Endothelial cell of umbilical vein (primary cell): ENCODE data around the gene NSG2. TPM values are rescaled to one million over a fixed set of nuclear protein-coding genes. Genes with fewer than 3 reads are reported as not detected.

Experiments used
- BruUV-seq: library from RNA; stranded (reverse); fragments of 400-500 nt; replicated peaks from 2 replicates; lab custom pipeline; 2021; lab: Mats Ljungman, UMichigan
- CTCF ChIA-PET: fragments of 300-600, 350-600 bp; sonication (Branson Sonifier 250); formaldehyde crosslinking; loops from one replicate; lab custom pipeline; 2021; ENCODE audit warnings: antibody characterized with exemption, inconsistent platforms; lab: Charles Lee
- POLR2A ChIA-PET: fragments of 300-600, 350-600 bp; sonication (Branson Sonifier 250); formaldehyde crosslinking; loops from one replicate; lab custom pipeline; 2021; ENCODE audit warnings: antibody characterized with exemption, inconsistent platforms; lab: Charles Lee
- DNase-seq: peaks from one replicate; pipeline ENCODE4 v3.0.0-alpha.2; 2011; ENCODE audit warnings: low read depth, low spot score
- FAIRE-seq: peaks from 2 replicates; lab custom pipeline; 2011; peaks lifted over from hg19 to GRCh38; lab: Jason Lieb, UNC
- H2AFZ ChIP-seq: 2 replicates; pipeline ENCODE4 v1.6.0; 2012; ENCODE audit warnings: low read depth, low read length, control low read depth, inconsistent platforms
- H3K27ac ChIP-seq: 2 replicates; pipeline ENCODE4 v1.5.1; 2011; ENCODE audit warnings: low read depth, mild to moderate bottlenecking, control low read depth, low read length, moderate library complexity; ENCODE audit not compliant: insufficient read depth
- H3K27me3 ChIP-seq, 2 experiments: 2 replicates each; pipeline versions ENCODE4 v1.6.0 to v1.6.1; 2011; ENCODE audit warnings: low read length in 2 of 2, mixed read lengths in 1 of 2; ENCODE audit not compliant: control insufficient read depth in 2 of 2, insufficient read depth in 2 of 2
- H3K36me3 ChIP-seq, 2 experiments: 2 replicates in 1 of 2; 3 replicates in 1 of 2; pipeline ENCODE4 v1.5.1; 2011; ENCODE audit warnings: low read length in 2 of 2, mild to moderate bottlenecking in 1 of 2, moderate library complexity in 1 of 2; ENCODE audit not compliant: control insufficient read depth in 2 of 2, insufficient read depth in 2 of 2; ENCODE audit errors: extremely low read depth in 1 of 2
- H3K4me1 ChIP-seq: 3 replicates; pipeline ENCODE4 v1.5.1; 2011; ENCODE audit warnings: mild to moderate bottlenecking, low read length; ENCODE audit not compliant: control insufficient read depth, insufficient read depth; ENCODE audit errors: extremely low read depth
- H3K4me2 ChIP-seq: 2 replicates; pipeline ENCODE4 v1.6.1; 2011; ENCODE audit warnings: low read length, control low read depth, mixed read lengths; ENCODE audit not compliant: insufficient read depth
- H3K4me3 ChIP-seq, 3 experiments: fragments of 200-600 bp in 1 of 3; sonication (generic), shearing (Covaris generic) in 1 of 3; replicated peaks in 1 of 3; 2 replicates each; pipeline ENCODE4 v1.5.1; 2011 to 2016; ENCODE audit warnings: control low read depth in 3 of 3, low read length in 3 of 3, mild to moderate bottlenecking in 2 of 3, inconsistent platforms in 1 of 3, low read depth in 1 of 3, moderate library complexity in 1 of 3; ENCODE audit not compliant: insufficient read depth in 1 of 3
- H3K79me2 ChIP-seq: 2 replicates; pipeline ENCODE4 v1.6.0; 2012; ENCODE audit warnings: low read length, inconsistent platforms; ENCODE audit not compliant: control insufficient read depth, insufficient read depth
- H3K9ac ChIP-seq: replicated peaks from 2 replicates; pipeline ENCODE3; 2011; ENCODE audit warnings: low read length, control low read depth; ENCODE audit not compliant: insufficient read depth; ENCODE audit errors: extremely low read depth
- H3K9me1 ChIP-seq: replicated peaks from 3 replicates; pipeline ENCODE4 v1.6.0; 2011; ENCODE audit warnings: mild to moderate bottlenecking, low read length; ENCODE audit not compliant: control insufficient read depth, insufficient read depth; ENCODE audit errors: extremely low read depth
- H3K9me3 ChIP-seq: replicated peaks from 2 replicates; pipeline ENCODE4 v1.5.1; 2012; ENCODE audit warnings: low read length, inconsistent platforms; ENCODE audit not compliant: control insufficient read depth, insufficient read depth
- H4K20me1 ChIP-seq: replicated peaks from 2 replicates; pipeline ENCODE3; 2011; ENCODE audit warnings: mild to moderate bottlenecking, low read length; ENCODE audit not compliant: control insufficient read depth, insufficient read depth; ENCODE audit errors: extremely low read depth
- CTCF ChIP-seq, 2 donors: IDR thresholded peaks; 1 replicate in 1 of 2; 2 replicates in 1 of 2; pipeline ENCODE4 v1.5.1; 2011; ENCODE audit warnings: low read length in 2 of 2, mild to moderate bottlenecking in 2 of 2, moderate library complexity in 2 of 2, control low read depth in 1 of 2, inconsistent platforms in 1 of 2, low read depth in 1 of 2; ENCODE audit not compliant: insufficient read depth in 1 of 2; ENCODE audit errors: extremely low read depth in 1 of 2
- EZH2 ChIP-seq: IDR thresholded peaks from 2 replicates; pipeline ENCODE4 v1.6.1; 2012; ENCODE audit warnings: borderline replicate concordance, low read depth, mild to moderate bottlenecking, moderate library complexity, low read length, inconsistent platforms; ENCODE audit not compliant: severe bottlenecking
- FOS ChIP-seq: IDR thresholded peaks from 2 replicates; pipeline ENCODE4 v1.6.1; 2011; ENCODE audit warnings: mild to moderate bottlenecking, low read length, moderate library complexity, borderline replicate concordance; ENCODE audit not compliant: insufficient read depth
- GATA2 ChIP-seq: IDR thresholded peaks from 2 replicates; pipeline ENCODE4 v1.7.0; 2011; ENCODE audit warnings: low read depth, mild to moderate bottlenecking, moderate library complexity, mixed read lengths, low read length; ENCODE audit not compliant: insufficient read length, insufficient read depth
- JUN ChIP-seq: IDR thresholded peaks from 2 replicates; pipeline ENCODE4 v1.6.1; 2011; ENCODE audit warnings: borderline replicate concordance, low read depth; ENCODE audit not compliant: insufficient read length, insufficient read depth
- MAX ChIP-seq: IDR thresholded peaks from 2 replicates; pipeline ENCODE4 v1.6.1; 2011; ENCODE audit not compliant: insufficient read depth, insufficient read length
- MYC ChIP-seq: IDR thresholded peaks from one replicate; pipeline ENCODE4 v1.6.1; 2011; ENCODE audit warnings: mild to moderate bottlenecking, low read depth, low read length
- POLR2A ChIP-seq: IDR thresholded peaks from 2 replicates; pipeline ENCODE4 v1.6.1; 2012; ENCODE audit warnings: low read depth, mild to moderate bottlenecking, control low read depth, low read length
- POLR2AphosphoS5 ChIP-seq: IDR thresholded peaks from 2 replicates; pipeline ENCODE4 v1.6.1; 2012; ENCODE audit warnings: low read depth, mild to moderate bottlenecking, control low read depth, low read length, moderate library complexity; ENCODE audit not compliant: insufficient read depth
- dilution Hi-C: fragments of 300-500 bp; cut with MboI; formaldehyde crosslinking; loops from one replicate; pipeline ENCODE4 v1.15.0; 2019; ENCODE audit warnings: low sequenced_read_pairs; ENCODE audit not compliant: extremely low pct_ligation_motif_present
- intact Hi-C: fragments of 100-400 bp; cut with micrococcal nuclease; formaldehyde crosslinking; loops from one replicate; pipeline ENCODE4 v1.10.0; 2022
- polyA plus RNA-seq, 4 experiments: library from polyadenylated mRNA; depleted of rRNA in 3 of 4; stranded (reverse) in 3 of 4; unstranded in 1 of 4; fragments of >200 nt; gene quantifications; 2 replicates each; pipeline versions ENCODE4 v1.2.1 to v1.2.3, GENCODE V29; 2011 to 2012; ENCODE audit warnings: missing spikeins in 1 of 4
- total RNA-seq: library from RNA; stranded (reverse); gene quantifications from 2 replicates; pipeline ENCODE4 v1.2.3, GENCODE V29; 2021

The NSG2 gene
- total and polyA plus RNA-seq, 2 donors (not counting 3 experiments of a cell fraction or from before 2014, with no cell fraction given), result not detected

- ChIA-PET CTCF (no interaction called here), POLR2A (no interaction called here)
- BruUV-seq, result no TSS peak
These were observed 27.7 kb downstream of the NSG2 start for GRCh38 chr5:174073122-174073660.

GRCh38 chr5:174074369-174074768 lies 28.9 kb downstream of the NSG2 start:
- Histone ChIP-seq H3K4me2 (no peak overlapping the region), H3K9me1 (no peaks in the 10 kb centered on the region), H3K4me1 (no peaks in the 10 kb centered on the region), H4K20me1 (no peaks in the 10 kb centered on the region), H3K27ac (no peak overlapping the region), H3K4me3 (no peak overlapping the region), H3K9ac (no peak overlapping the region), H3K36me3 (no peaks in the 10 kb centered on the region), H3K79me2 (no peaks in the 10 kb centered on the region), H3K9me3 (no peaks in the 10 kb centered on the region), H3K27me3 (no peaks in the 10 kb centered on the region), H2AFZ (no peak overlapping the region)
- CTCF ChIA-PET, result no interaction called here
- POLR2A ChIA-PET, result no interaction called here
- BruUV-seq, result no TSS peak
- TF ChIP-seq FOS, result no peak
- no peak for TF ChIP-seq GATA2
- TF ChIP-seq MAX, result no peak
- TF ChIP-seq EZH2, result no peak
- no peak for TF ChIP-seq JUN
- TF ChIP-seq CTCF (IDR thresholded peaks at IDR 0.05; ENCODE audit: extremely low read depth in 1 of 2, insufficient read depth in 1 of 2, low read depth in 1 of 2, low read length in 2 of 2), result no peak
- no peak for TF ChIP-seq MYC
- no peak for TF ChIP-seq POLR2AphosphoS5
- TF ChIP-seq POLR2A, result no peak
- FAIRE-seq, result no peak
- intact Hi-C loops (no loop called here), dilution Hi-C loops (no loop called here)
- no peak for DNase-seq

More at GRCh38 chr5:174073122-174073660, 27.7 kb downstream of the NSG2 start:
- H3K4me1 ChIP-seq, result no peaks in the 10 kb centered on the region
- H3K4me3 ChIP-seq, result no peak overlapping the region
- TF ChIP-seq POLR2AphosphoS5, result no peak
- H3K79me2 ChIP-seq, result no peaks in the 10 kb centered on the region
- H2AFZ ChIP-seq, result no peak overlapping the region
- intact Hi-C loops (no loop called here), dilution Hi-C loops (no loop called here)
- H3K9me3 ChIP-seq, result no peaks in the 10 kb centered on the region
- H3K27me3 ChIP-seq, result no peaks in the 10 kb centered on the region
- FAIRE-seq, result no peak
- H3K9ac ChIP-seq, result no peak overlapping the region
- DNase-seq, result no peak
- no peak overlapping the region for H3K4me2 ChIP-seq
- no peaks in the 10 kb centered on the region for H3K36me3 ChIP-seq
- no peak overlapping the region for H3K27ac ChIP-seq
- no peaks in the 10 kb centered on the region for H3K9me1 ChIP-seq
- H4K20me1 ChIP-seq, result no peaks in the 10 kb centered on the region
